Natural killer cell treated with Interleukin-12 subunit alpha and Interleukin-12 subunit beta and Interleukin-15 and Interleukin-18, amount 100 ng/mL, for 72 hours (primary cell): ENCODE measurements around the gene THAP4. TPM values are rescaled to one million over a fixed set of nuclear protein-coding genes. Genes with fewer than 3 reads are reported as not detected.

ENCODE experiments used
- ATAC-seq, 2 donors: fragments of 150-1000 bp; cut with Tn5 transposase in 1 of 2; sonication (Bioruptor Pico), chemical (Tn5 transposase) in 1 of 2; 2 replicates each; pipeline ENCODE4 v1.10.0; 2021
- DNase-seq: peaks from one replicate; pipeline ENCODE4 v3.0.0; 2022; ENCODE audit warnings: low spot score
- H3K27ac Mint-ChIP-seq, 2 donors: 1 replicate in 1 of 2; 2 replicates in 1 of 2; pipeline ENCODE4 v1.8.0; 2022; ENCODE audit warnings: mixed read lengths in 2 of 2, mild to moderate bottlenecking in 1 of 2, moderate library complexity in 1 of 2
- H3K27me3 Mint-ChIP-seq, 2 donors: 1 replicate in 1 of 2; 2 replicates in 1 of 2; pipeline ENCODE4 v1.8.0; 2022; ENCODE audit warnings: mixed read lengths in 2 of 2
- H3K36me3 Mint-ChIP-seq: one replicate; pipeline ENCODE4 v1.8.0; 2022; ENCODE audit warnings: mixed read lengths
- H3K4me1 Mint-ChIP-seq, 2 donors: 1 replicate in 1 of 2; 2 replicates in 1 of 2; pipeline ENCODE4 v1.8.0; 2022; ENCODE audit warnings: low read depth in 2 of 2, mixed read lengths in 2 of 2, mild to moderate bottlenecking in 1 of 2
- H3K4me3 Mint-ChIP-seq: one replicate; pipeline ENCODE4 v1.8.0; 2022; ENCODE audit warnings: mixed read lengths
- H3K9me3 Mint-ChIP-seq: 2 replicates; pipeline ENCODE4 v1.8.0; 2022; ENCODE audit warnings: mixed read lengths
- total RNA-seq, 2 donors: library from RNA; stranded (reverse); gene quantifications; one replicate each; pipeline ENCODE4 v1.2.3, GENCODE V29; 2022

The THAP4 gene
- total RNA-seq, 2 donors from 2014 or later = 26.9 to 55.9 TPM

GRCh38 chr2:241655516-241656189 lies 18.7 kb upstream of the THAP4 start:
- Mint-ChIP-seq H3K36me3 (peaks cover 12% of the 10 kb centered on the region), H3K27me3 (no peaks in the 10 kb centered on the region), H3K27ac (no peak overlapping the region), H3K4me1 (peaks cover 0 to 5% of the 10 kb centered on the region in 2 donors), H3K4me3 (no peak overlapping the region), H3K9me3 (no peaks in the 10 kb centered on the region)
- DNase-seq = no peak
- ATAC-seq = no peak

- Mint-ChIP-seq H3K36me3 (peaks cover 12% of the 10 kb centered on the region), H3K27me3 (no peaks in the 10 kb centered on the region), H3K4me1 (peaks cover 0 to 5% of the 10 kb centered on the region in 2 donors), H3K27ac (no peak overlapping the region), H3K4me3 (no peak overlapping the region), H3K9me3 (no peaks in the 10 kb centered on the region)
- ATAC-seq = no peak
- no peak for DNase-seq
These were observed 17.6 kb upstream of the THAP4 start for GRCh38 chr2:241654551-241654950.

GRCh38 chr2:241653210-241653750 lies 16.3 kb upstream of the THAP4 start:
- ATAC-seq (no peak), DNase-seq (no peak)
- no peaks in the 10 kb centered on the region for H3K9me3 Mint-ChIP-seq
- H3K36me3 Mint-ChIP-seq = peaks cover 12% of the 10 kb centered on the region
- no peak overlapping the region for H3K27ac Mint-ChIP-seq
- H3K27me3 Mint-ChIP-seq = no peaks in the 10 kb centered on the region
- H3K4me1 Mint-ChIP-seq = peaks cover 4 to 10% of the 10 kb centered on the region in 2 donors
- no peak overlapping the region for H3K4me3 Mint-ChIP-seq

GRCh38 chr2:241652722-241653121 lies 15.8 kb upstream of the THAP4 start:
- Mint-ChIP-seq H3K9me3 (no peaks in the 10 kb centered on the region), H3K4me1 (peaks cover 4 to 10% of the 10 kb centered on the region in 2 donors), H3K4me3 (no peak overlapping the region), H3K27ac (no peak overlapping the region), H3K27me3 (no peaks in the 10 kb centered on the region), H3K36me3 (peaks cover 10% of the 10 kb centered on the region)
- DNase-seq (no peak), ATAC-seq (no peak)

- Mint-ChIP-seq H3K4me1 (peaks cover 4 to 6% of the 10 kb centered on the region in 2 donors), H3K27ac (no peak overlapping the region), H3K27me3 (no peaks in the 10 kb centered on the region), H3K4me3 (no peak overlapping the region), H3K9me3 (no peaks in the 10 kb centered on the region), H3K36me3 (peaks cover 6% of the 10 kb centered on the region)
- ATAC-seq (no peak), DNase-seq (no peak)
These were observed 15.2 kb upstream of the THAP4 start for GRCh38 chr2:241652142-241652541.

GRCh38 chr2:241649927-241650326 lies 13.0 kb upstream of the THAP4 start:
- Mint-ChIP-seq H3K4me1 (peaks cover 6 to 8% of the 10 kb centered on the region in 2 donors), H3K9me3 (no peaks in the 10 kb centered on the region), H3K36me3 (no peaks in the 10 kb centered on the region), H3K27ac (no peak overlapping the region), H3K27me3 (no peaks in the 10 kb centered on the region), H3K4me3 (no peak overlapping the region)
- no peak for DNase-seq
- ATAC-seq = no peak

- Mint-ChIP-seq H3K4me3 (no peak overlapping the region), H3K4me1 (peaks cover 6 to 9% of the 10 kb centered on the region in 2 donors), H3K36me3 (no peaks in the 10 kb centered on the region), H3K27me3 (no peaks in the 10 kb centered on the region), H3K9me3 (no peaks in the 10 kb centered on the region), H3K27ac (peak overlapping the region in 1 of 2 donors; percentile 30)
- ATAC-seq = no peak
- no peak for DNase-seq
These were observed 12.4 kb upstream of the THAP4 start for GRCh38 chr2:241649404-241649803.

GRCh38 chr2:241648453-241648852 lies 11.5 kb upstream of the THAP4 start:
- H3K27me3 Mint-ChIP-seq = no peaks in the 10 kb centered on the region
- ATAC-seq = no peak
- H3K4me3 Mint-ChIP-seq = no peak overlapping the region
- peaks cover 6 to 17% of the 10 kb centered on the region in 2 donors for H3K4me1 Mint-ChIP-seq
- H3K9me3 Mint-ChIP-seq = no peaks in the 10 kb centered on the region
- H3K36me3 Mint-ChIP-seq = no peaks in the 10 kb centered on the region
- H3K27ac Mint-ChIP-seq = peak overlapping the region in 1 of 2 donors; percentile 19
- DNase-seq = no peak

- Mint-ChIP-seq H3K4me3 (no peak overlapping the region), H3K27ac (no peak overlapping the region), H3K4me1 (peaks cover 18 to 30% of the 10 kb centered on the region in 2 donors), H3K36me3 (no peaks in the 10 kb centered on the region), H3K27me3 (no peaks in the 10 kb centered on the region), H3K9me3 (no peaks in the 10 kb centered on the region)
- DNase-seq (no peak), ATAC-seq (no peak)
These were observed 9.1 kb upstream of the THAP4 start for GRCh38 chr2:241645915-241646645.

- no peak overlapping the region for H3K4me3 Mint-ChIP-seq
- H3K36me3 Mint-ChIP-seq = no peaks in the 10 kb centered on the region
- DNase-seq = no peak
- peaks cover 25 to 38% of the 10 kb centered on the region in 2 donors for H3K4me1 Mint-ChIP-seq
- no peak for ATAC-seq
- no peaks in the 10 kb centered on the region for H3K9me3 Mint-ChIP-seq
- no peaks in the 10 kb centered on the region for H3K27me3 Mint-ChIP-seq
- no peak overlapping the region for H3K27ac Mint-ChIP-seq
These were observed 8.3 kb upstream of the THAP4 start for GRCh38 chr2:241645056-241645914.

GRCh38 chr2:241641631-241642030 lies 4.7 kb upstream of the THAP4 start:
- peak overlapping the region; percentile 11 for H3K4me3 Mint-ChIP-seq
- no peaks in the 10 kb centered on the region for H3K27me3 Mint-ChIP-seq
- H3K27ac Mint-ChIP-seq = peak overlapping the region in 1 of 2 donors; percentile 73
- DNase-seq = no peak
- H3K9me3 Mint-ChIP-seq = no peaks in the 10 kb centered on the region
- ATAC-seq = no peak
- peaks cover 6% of the 10 kb centered on the region for H3K36me3 Mint-ChIP-seq
- H3K4me1 Mint-ChIP-seq = peaks cover 42 to 51% of the 10 kb centered on the region in 2 donors

- H3K27me3 Mint-ChIP-seq = no peaks in the 10 kb centered on the region
- H3K27ac Mint-ChIP-seq = peak overlapping the region; percentile 23 to 46
- H3K4me3 Mint-ChIP-seq = peak overlapping the region; percentile 18
- peaks cover 48 to 51% of the 10 kb centered on the region in 2 donors for H3K4me1 Mint-ChIP-seq
- peaks cover 6% of the 10 kb centered on the region for H3K36me3 Mint-ChIP-seq
- DNase-seq = no peak
- no peak for ATAC-seq
- no peaks in the 10 kb centered on the region for H3K9me3 Mint-ChIP-seq
These were observed 3.3 kb upstream of the THAP4 start for GRCh38 chr2:241640165-241640795.

- no peaks in the 10 kb centered on the region for H3K9me3 Mint-ChIP-seq
- DNase-seq = no peak
These were observed 2.4 kb upstream of the THAP4 start for GRCh38 chr2:241639385-241639784.

More at GRCh38 chr2:241639385-241639784, 2.4 kb upstream of the THAP4 start:
- no peak for ATAC-seq
- Mint-ChIP-seq H3K27ac (no peak overlapping the region), H3K4me1 (peaks cover 48 to 50% of the 10 kb centered on the region in 2 donors), H3K4me3 (peak overlapping the region; percentile 96), H3K36me3 (peaks cover 6% of the 10 kb centered on the region), H3K27me3 (no peaks in the 10 kb centered on the region)
